ENCODE data around the gene NR2E3.

GRCh38 chr15:71809346-71809745, 1.0 kb upstream of the NR2E3 start:
- no peak for TF ChIP-seq CTCF (IDR thresholded peaks at IDR 0.05)
- TF ChIP-seq POLR2A (IDR thresholded peaks at IDR 0.05): no peak

Measured in thyroid gland (tissue), 4 donors.